Measurements from ENCODE around the gene TMEM221. TPM values are rescaled to one million over a fixed set of nuclear protein-coding genes. Genes with fewer than 3 reads are reported as not detected.

The TMEM221 gene
- total RNA-seq, 1 donor from 2014 or later, result 0.52 TPM

Other genes with a start within 250 kb of the TMEM221 start
- 19.3 TPM for gene USE1, start 233.3 kb downstream of the TMEM221 start, total RNA-seq
- 4.7 TPM for gene OCEL1, start 222.4 kb downstream of the TMEM221 start, total RNA-seq
- 21.9 TPM for gene NR2F6, start 202.7 kb downstream of the TMEM221 start, total RNA-seq
- 2.1 TPM for gene USHBP1, start 183.9 kb downstream of the TMEM221 start, total RNA-seq
- 64.7 TPM for gene BABAM1, start 181.2 kb downstream of the TMEM221 start, total RNA-seq
- 0.52 TPM for gene ANKLE1, start 166.8 kb downstream of the TMEM221 start, total RNA-seq
- gene ABHD8, start 145.2 kb downstream of the TMEM221 start, total RNA-seq, result 6.8 TPM
- 11.5 TPM for gene MRPL34, start 142.8 kb downstream of the TMEM221 start, total RNA-seq
- gene DDA1, start 139.1 kb downstream of the TMEM221 start, total RNA-seq, result 5.7 TPM
- 1.6 TPM for gene ANO8, start 113.8 kb downstream of the TMEM221 start, total RNA-seq
- 4.7 TPM for gene GTPBP3, start 111.1 kb downstream of the TMEM221 start, total RNA-seq
- 12.5 TPM for gene PLVAP, start 71.3 kb downstream of the TMEM221 start, total RNA-seq
- gene CCDC194, start 54.5 kb downstream of the TMEM221 start, total RNA-seq, result not detected
- 11.5 TPM for gene BST2, start 43.0 kb downstream of the TMEM221 start, total RNA-seq
- 21.9 TPM for gene MVB12A, start 28.6 kb downstream of the TMEM221 start, total RNA-seq
- not detected for gene NXNL1, start 12.3 kb upstream of the TMEM221 start, total RNA-seq
- 12.0 TPM for gene SLC27A1, start 21.9 kb upstream of the TMEM221 start, total RNA-seq
- gene PGLS, start 63.0 kb upstream of the TMEM221 start, total RNA-seq, result 39.1 TPM
- 38.1 TPM for gene COLGALT1, start 107.0 kb upstream of the TMEM221 start, total RNA-seq
- gene UNC13A, start 239.7 kb upstream of the TMEM221 start, total RNA-seq, result not detected